GM21367 (cell line): ENCODE data around the gene FBXO27.
"Not testable (repeated sequence)": the region's sequence is repeated elsewhere in the genome, so short reads cannot be mapped to it uniquely, and the experiment has no call there.

Experiments
- ATAC-seq: cut with Tn5 transposase; IDR thresholded peaks from one replicate; pipeline ENCODE4 v1.9.1; 2021; ENCODE audit not compliant: unreplicated experiment

The FBXO27 gene, protein sequence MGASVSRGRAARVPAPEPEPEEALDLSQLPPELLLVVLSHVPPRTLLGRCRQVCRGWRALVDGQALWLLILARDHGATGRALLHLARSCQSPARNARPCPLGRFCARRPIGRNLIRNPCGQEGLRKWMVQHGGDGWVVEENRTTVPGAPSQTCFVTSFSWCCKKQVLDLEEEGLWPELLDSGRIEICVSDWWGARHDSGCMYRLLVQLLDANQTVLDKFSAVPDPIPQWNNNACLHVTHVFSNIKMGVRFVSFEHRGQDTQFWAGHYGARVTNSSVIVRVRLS

DNA sequence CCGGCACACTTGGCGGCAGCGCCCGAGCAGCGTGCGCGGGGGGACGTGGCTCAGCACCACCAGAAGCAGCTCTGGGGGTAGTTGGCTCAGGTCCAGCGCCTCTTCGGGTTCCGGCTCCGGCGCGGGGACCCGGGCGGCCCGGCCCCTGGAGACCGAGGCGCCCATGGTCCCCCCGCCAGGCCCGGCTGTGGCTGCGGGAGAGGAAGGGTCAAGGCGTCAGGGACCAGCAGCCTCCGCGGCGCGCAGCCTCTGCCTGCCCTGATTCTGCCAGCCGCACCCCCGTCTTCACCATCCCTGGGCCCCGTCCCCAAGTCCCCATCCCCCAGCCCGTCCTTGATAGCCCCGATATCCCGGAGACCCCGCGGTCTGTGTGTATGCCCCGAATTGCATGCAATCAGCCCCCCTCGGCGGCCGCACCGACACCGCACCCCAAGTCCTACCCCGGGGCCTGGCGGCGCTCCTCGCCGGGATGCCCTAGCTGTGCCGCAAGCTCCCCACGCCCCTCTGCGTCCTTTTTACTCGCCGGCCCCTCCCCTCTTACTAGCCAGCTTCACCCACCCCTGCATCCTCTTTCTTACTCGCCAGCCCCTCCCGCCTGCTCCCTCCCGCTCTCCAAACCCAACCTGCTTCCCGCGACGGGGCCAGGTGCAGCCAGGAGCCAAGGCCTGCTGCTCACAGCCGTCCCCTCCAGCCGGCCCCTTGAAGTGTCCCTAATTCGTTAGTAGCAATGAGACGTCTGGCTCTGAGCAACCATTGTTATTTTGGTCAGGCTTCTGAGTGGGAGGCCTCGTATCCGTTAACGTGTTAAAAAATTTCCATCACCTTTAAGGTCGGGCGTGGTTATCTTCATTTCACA, at the start of gene FBXO27:
Gene FBXO27 (minus strand): TSS at position 487 of the 856 bp plus-strand sequence. CDS start 322 bp downstream, at position 165.
- ATAC-seq: no peak

GRCh38 chr19:39080431-39080830, 48.1 kb upstream of the FBXO27 start:
- no peak for ATAC-seq

DNA sequence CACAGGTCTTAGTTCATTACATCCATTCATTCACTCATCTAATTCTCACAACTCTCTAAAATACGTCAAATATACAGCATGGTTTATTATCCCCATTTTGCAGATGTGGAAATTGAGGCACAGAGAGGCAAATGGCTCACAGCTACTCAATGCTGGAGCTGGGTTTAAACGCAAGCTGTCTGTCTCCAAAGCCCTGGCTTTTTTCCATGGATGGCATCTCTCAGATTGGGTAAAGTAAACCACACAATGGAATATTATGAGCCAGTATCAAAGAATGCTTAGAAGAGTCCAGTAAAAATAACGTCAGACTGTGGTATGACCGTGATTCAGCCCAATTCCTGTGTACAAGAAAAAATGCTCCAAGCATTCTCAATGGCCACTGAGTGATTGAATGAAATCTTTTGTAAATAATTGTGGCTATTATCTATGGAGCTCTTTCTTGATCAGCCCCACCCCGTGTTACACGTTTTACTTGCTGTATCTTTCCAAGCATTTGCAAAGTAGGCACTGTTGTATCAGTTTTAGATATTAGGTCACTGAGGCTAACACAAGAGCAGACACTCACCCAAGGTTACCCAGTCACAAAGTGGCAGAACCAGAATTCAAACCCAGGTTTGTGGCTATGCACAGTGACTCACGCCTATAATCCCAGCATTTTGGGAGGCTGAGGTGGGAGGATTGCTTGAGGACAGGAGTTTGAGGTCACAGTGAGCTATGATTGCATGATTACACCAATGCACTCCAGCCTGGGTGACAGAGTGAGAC, 46.3 kb upstream of the FBXO27 start:
- no peak for ATAC-seq

- no peak for ATAC-seq
These were observed 45.0 kb upstream of the FBXO27 start for GRCh38 chr19:39077323-39077722.

GRCh38 chr19:39074942-39075341, 42.6 kb upstream of the FBXO27 start:
- ATAC-seq: no peak

GRCh38 chr19:39074205-39074692, 41.9 kb upstream of the FBXO27 start:
- ATAC-seq: no peak

- no peak for ATAC-seq
These were observed 38.5 kb upstream of the FBXO27 start for GRCh38 chr19:39070888-39071287.

GRCh38 chr19:39068259-39068658, 35.9 kb upstream of the FBXO27 start:
- not testable (repeated sequence) for ATAC-seq

GRCh38 chr19:39067104-39067503, 34.8 kb upstream of the FBXO27 start:
- no peak for ATAC-seq

- ATAC-seq: no peak
These were observed 33.6 kb upstream of the FBXO27 start for GRCh38 chr19:39065928-39066327.

- ATAC-seq: no peak
These were observed 32.1 kb upstream of the FBXO27 start for GRCh38 chr19:39064405-39064804.

DNA sequence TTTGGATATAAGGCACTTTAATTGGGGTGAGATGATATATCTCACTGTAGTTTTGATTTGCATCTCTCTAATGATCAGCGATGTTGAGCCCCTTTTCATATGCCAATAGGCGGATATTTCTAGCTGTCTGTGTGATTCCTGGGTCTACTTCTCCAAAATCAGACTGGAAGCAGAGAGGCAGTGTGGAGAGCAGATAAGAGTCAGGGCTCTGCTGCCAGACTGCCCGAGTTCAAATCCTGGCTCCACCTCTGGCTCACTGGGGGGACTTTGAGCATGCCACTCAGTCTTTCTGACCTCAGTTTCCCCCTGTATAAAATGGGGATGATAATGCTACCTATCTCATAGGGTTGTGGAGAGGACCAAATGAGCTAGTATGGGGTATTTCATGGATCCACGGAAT, 27.8 kb upstream of the FBXO27 start:
- no peak for ATAC-seq

DNA sequence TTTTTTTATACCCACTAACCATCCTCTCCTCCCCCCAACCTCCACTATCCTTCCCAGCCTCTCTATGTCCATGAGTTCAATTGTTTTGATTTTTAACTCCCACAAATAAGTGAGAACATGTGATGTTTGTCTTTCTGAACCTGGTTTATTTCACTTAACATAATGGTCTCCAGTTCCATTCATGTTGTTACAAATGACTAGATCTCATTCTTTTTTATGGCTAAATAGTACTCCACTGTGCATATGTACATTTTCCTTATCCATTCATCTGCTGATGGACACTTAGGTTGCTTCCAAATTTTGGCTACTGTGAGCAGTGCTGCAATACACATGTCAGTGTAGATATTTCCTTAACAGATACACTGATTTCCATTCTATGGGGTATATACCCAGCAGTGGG, 27.0 kb upstream of the FBXO27 start:
- ATAC-seq: no peak

- no peak for ATAC-seq
These were observed 25.3 kb upstream of the FBXO27 start for GRCh38 chr19:39057615-39058014.

DNA sequence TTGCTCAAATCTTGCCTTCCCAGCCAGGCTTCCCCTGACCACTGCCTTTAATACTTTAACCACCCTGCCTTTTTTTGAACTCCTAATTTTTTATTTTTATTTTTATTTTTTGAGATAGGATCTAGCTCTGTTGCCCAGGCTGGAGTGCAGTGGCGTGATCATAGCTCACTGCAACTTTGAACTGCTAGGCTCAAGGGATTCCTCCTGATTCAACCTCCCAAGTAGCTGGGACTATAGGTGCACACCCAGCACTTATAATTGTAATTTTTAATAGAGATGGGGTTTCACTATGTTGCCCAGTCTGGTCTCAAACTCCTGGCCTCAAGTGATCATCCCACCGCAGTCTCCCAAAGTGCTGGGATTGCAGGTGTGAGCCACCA, 21.7 kb upstream of the FBXO27 start:
- no peak for ATAC-seq

- no peak for ATAC-seq
These were observed 21.1 kb upstream of the FBXO27 start for GRCh38 chr19:39053276-39054090.

GRCh38 chr19:39052846-39053245, 20.5 kb upstream of the FBXO27 start:
- no peak for ATAC-seq

DNA sequence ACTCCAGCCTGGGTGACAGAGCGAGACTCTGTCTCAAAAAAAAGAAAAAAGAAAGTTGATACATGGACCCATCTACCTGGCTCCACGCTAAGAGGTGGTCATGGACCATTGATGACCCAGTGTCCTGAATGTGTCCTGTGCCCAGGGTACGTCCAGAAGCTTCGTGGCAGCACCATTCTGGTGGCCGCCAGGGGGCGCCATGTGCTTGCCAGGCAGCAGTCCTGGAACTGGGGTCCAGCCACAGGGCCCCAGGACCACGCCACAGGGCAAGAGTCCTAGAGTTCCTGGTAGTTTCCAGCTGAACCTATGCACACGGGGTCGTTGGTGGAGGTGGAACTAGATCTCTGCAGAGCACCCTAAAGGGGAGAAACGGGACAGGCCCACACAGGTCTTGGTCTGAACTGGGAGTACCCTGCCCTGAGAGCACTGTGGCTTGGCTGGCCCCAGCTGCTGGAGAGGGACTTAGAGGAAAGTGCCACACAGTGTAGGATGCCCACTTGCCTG, 19.9 kb upstream of the FBXO27 start:
- ATAC-seq: no peak

GRCh38 chr19:39047073-39047472, 14.7 kb upstream of the FBXO27 start:
- ATAC-seq: no peak

- ATAC-seq: no peak
These were observed 13.9 kb upstream of the FBXO27 start for GRCh38 chr19:39046037-39046821.
